HG03064 (cell line): Measurements from ENCODE around the gene RAP1GAP2.
"Not testable (repeated sequence)": the region's sequence is repeated elsewhere in the genome, so short reads cannot be mapped to it uniquely, and the experiment has no call there.

Experiments
- ATAC-seq: cut with Tn5 transposase; IDR thresholded peaks from one replicate; pipeline ENCODE4 v1.9.1; 2021; ENCODE audit warnings: low read depth; ENCODE audit not compliant: unreplicated experiment

The RAP1GAP2 gene

GRCh38 chr17:2986925-2987324, 190.7 kb downstream of the RAP1GAP2 start:
- no peak for ATAC-seq

DNA sequence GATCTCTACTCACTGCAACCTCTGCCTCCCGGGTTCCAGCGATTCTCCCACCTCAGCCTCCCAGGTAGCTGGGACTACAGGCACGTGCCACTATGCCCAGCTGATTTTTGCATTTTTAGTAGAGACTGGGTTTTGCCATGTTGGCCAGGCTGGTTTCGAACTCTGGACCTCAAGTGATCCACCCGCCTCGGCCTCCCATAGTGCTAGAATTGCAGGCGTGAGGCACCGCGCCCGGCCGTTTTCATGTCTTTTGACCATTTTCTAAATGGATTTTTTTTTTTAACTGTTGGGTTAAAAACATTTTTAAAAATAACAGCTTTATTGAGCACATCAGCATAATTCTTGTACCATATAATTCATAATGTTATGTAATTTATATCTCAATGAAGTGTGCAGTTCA, 193.2 kb downstream of the RAP1GAP2 start:
- ATAC-seq: not testable (repeated sequence)

DNA sequence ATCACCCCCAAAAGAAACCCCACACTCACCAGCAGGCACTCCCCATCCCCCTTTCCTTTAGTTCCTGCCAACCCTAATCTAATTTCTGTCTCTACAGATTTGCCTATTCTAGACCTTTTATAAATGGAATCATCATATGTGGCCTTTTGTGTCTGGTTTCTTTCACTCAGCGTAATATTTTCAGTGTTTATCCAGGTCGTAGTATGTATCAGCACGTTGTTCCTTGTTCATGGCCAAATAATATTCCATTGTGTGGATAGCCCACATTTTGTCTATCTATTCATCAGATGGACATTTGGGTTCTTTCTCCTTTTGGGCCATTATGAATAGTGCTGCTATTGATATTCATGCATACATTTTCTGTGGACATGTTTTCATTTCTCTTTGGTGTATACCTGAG, 193.6 kb downstream of the RAP1GAP2 start:
- ATAC-seq: no peak

GRCh38 chr17:2990396-2990795, 194.2 kb downstream of the RAP1GAP2 start:
- no peak for ATAC-seq

DNA sequence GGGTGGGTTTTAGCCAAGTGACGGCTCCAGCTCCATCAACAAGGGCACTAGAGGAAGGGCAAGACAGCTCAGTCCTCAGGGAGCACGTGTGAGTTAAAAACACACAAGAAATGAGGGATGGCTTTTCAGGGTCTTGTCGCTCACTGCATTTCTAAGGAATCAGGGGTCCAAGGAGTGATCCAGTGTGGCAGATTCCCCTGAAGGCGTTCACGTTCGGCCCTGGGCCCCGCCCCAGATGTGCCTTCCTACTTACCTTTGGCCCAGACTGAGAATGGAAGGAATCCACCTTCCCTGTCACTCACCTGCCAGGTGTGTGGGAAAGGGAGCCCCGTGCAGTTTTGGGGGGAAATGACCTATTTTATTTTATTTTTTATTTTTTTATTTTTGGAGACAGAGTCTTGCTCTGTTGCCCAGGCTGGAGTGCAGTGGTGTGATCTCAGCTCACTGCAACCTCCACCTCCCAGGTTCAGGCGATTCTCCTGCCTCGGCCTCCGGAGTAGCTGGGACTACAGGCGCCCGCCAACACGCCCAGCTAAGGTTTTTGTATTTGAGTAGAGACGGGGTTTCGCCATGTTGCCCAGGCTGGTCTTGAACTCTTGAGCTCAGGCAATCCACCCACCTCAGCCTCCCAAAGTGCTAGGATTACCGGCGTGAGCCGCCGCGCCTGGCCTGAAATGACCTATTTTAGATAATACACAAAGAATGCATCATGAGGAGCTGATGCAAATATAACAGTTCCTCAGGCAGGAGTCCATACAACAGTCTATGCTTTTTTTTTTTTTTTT, 195.3 kb downstream of the RAP1GAP2 start:
- ATAC-seq: not testable (repeated sequence)

- ATAC-seq: no peak
These were observed 198.2 kb downstream of the RAP1GAP2 start for GRCh38 chr17:2994441-2994840.

DNA sequence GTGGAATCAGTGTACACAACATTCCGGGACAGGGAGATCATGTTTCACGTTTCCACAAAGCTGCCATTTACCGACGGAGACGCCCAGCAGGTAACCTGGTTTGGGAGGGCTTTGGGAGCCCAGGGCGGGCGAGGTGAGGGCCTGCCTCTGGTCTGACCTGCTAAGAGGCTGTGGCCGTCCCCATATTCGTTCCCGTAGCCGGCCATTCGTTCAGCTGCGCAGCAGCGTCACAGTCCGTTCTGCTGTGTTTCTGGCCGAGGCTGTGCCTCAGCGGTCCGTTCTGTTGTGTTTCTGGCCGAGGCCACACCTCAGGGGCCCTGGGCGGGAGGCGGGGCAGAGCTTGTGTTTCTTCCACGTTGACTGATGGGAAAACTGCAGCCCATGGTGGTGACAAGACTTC, 199.1 kb downstream of the RAP1GAP2 start:
- no peak for ATAC-seq

DNA sequence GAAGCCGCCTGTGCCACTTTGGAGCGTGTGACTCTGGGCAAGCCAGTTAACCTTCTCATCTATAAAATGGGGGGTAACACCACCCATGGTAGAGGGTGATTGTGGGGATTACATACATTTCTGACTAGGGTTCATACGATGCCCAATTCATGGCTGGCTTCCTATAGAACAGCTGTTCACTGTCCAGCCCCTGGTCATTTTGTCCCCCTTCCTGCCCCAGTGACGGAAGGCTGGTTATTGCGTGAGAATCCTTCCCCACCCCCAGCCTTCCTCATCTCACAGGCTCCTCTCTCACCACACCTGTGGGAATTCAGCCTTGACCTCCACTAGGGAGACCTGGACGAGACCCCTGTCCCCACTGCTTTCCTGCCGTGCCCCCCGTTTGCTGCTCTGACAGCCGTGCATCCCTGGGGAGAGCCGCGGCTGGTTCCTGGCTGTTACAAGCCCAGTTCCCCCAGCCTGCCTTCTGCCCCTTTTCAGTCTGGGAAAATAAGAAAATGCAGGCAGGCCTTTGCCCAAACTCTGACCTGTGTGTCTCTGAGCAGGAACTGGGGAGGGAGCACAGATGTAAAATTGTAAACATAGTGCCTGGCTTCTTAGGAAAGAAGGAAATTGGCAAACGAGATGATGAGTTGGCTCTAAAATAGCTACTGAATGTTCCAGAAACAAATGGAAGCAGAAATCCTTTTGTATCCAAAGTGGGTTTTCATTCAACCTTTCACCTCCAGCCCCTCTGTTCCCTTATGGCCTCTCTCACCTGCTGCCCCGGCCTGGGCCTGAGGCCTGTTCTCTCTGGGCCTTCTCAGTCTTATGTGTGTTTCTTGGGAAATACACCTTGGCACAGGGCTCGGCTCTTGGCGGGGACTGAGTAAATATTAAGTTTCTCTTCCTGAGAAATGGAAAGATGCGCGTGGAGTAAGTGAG, 199.9 kb downstream of the RAP1GAP2 start:
- no peak for ATAC-seq

DNA sequence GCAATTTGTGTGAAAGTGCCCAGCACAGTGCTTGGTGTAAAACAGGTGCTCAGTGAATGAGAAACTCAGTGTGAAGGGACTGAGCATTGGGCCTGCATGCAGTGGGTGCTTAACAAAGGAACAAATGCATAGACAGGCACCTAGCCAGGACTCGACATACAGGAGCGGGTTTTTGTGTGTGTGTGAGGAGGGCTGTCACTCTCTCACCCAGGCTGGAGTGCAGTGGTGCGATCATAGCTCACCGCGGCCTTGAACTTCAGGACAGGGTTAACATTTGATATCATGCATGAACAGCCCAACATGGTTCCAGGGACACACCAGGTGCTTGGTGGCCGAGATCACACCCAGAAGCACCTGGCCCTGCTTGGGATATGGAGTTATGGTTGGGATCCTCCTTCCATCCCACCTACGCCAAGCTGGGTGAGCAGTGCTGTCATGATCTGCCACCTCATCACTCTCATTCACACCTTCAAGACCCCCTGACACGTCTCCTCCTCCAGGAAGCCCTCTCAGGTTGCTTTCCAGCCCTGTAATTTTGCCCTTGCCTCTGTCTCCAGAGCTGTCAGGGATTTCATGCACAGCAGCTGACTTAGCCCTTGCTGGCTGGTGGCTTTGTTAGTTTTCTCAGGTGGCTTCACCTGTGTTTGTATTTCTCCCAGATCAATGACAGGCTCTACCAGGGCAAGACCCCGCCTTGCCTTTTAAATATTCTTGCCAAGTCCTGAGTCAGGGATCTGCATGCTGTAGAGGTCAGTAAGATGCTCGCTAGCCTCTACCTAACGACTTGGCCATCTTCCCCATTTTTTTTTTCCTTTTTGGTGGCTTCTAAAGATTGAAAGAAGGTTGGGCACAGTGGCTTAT, 200.8 kb downstream of the RAP1GAP2 start:
- ATAC-seq: no peak

- ATAC-seq: not testable (repeated sequence)
These were observed 202.2 kb downstream of the RAP1GAP2 start for GRCh38 chr17:2998469-2998901.

DNA sequence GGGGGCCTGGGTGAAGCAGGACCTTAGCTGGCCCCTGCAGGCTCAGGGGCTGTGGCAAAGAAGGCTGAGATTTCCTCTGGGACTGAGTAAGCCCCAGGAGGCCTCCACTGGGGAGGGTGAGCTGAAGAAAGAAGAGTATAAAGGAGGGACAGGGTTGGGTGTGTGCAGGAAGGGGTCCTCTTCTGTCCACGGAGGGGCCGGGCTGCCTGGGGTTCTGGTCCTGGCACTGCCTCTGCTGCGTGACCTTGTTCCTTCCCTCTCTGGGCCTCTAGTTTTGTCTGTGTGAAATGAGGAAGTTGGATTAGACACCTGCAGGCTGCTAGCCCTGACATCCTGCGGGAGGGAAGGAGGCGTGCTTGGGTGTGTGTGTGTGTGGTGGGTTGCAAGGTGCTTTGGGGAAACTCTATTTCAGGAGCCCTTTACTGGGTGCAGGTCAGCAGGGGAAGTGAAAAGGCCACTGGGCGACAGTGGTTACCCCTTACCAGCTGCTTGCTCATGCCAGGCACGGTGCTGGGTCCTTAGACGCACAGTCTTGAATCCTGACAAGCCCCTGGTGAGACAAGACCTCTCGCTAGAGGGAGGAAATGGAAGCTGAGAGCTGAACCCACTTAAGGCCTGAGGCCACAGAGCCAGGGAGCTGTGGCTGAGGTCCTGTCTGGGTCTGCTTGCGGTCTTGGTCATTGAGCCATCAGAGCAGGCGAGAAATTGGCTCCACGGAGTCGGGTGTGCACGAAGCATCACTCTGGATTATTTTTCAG, 206.5 kb downstream of the RAP1GAP2 start:
- ATAC-seq: peak; percentile 75

DNA sequence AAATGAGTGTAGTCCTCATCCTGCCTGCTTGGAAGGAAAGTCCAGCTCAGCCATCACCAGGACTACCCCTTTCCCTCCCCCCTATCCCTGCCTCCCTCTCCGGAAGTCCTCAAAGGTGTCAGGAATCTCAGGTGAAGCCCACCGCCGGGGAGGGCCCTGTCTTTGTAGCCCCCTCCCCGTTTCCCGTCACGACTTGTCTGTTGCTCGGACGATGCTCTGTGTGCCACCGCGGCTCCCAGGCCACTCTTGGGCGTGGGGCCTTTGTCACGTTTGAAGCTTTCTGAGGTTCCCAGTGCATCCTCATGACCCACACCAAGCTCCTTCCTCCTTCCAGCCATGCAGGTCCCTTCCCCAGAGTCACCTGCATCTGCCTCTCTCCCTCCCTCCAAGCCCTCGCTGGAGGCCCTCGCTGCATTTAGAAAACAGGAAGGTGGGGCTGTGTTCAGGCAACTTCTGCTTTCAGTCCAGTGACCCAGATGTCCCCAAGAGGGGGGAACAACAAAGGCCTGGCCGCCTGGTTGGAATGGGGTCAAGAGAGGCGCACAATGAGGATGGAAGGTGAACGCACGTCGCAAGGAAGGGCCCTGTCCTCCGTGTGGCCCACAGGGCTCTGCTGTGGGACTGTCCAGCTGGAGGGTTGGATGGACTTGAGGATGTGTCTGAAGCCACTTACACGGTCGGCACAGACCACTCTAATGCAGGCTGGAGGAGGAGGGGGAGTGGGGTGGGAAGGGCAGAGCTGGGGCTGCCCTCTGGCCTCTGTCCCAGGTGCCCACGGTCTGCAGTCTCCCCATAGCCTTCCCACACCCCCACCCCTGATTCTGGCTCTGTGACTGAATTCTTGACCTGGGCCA, 207.3 kb downstream of the RAP1GAP2 start:
- no peak for ATAC-seq

DNA sequence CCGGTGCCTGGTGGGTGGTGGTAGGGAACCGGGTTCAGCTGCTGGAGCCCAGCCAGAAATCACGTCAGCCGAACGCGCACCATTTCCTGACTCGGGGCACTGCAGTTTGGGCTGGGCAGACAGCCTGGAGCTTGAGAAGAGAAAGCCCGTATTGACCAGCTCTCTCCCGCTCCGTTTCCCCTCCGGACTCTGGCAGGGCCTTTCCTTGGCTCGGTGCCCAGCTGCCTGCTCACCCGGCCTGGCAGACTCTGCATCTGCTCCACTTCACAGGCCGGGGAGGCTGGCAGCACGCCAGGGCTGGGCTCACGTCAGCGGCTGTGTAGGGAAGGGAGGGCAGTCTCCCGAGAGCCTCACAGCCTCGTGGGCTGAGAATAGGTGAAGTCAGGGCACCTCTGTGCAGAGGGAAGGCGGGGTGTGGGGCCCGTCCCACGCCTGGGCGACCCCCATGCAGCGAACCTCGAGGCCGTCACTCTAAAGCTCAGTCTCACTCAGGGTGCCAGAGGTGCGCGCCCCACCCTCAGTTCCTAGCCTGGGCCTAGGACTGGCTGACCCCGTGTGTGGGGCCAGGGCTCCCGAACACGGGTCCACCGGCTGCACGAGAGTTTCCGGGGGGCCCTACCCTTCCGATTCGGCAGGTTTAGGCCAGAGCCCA, 208.0 kb downstream of the RAP1GAP2 start:
- no peak for ATAC-seq

- no peak for ATAC-seq
These were observed 208.7 kb downstream of the RAP1GAP2 start for GRCh38 chr17:3004925-3005324.

DNA sequence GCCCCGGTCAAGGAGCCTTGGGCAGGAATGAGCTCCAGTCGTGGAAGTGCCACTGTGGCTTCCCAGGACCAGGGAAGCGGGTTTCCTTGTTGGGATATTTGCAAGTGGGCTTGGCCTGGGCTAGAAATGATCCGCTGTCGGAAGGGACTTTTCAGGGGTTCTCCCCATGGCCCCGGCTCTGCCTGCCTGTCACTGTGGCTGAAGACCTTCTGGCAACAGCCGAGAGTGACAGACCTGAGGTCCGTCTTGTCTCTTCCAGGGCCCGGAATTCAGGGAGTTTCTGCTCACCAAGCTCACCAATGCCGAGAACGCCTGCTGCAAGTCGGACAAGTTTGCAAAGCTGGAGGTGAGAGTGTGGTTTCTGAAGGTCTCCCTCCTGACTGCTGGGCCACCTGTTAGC, 209.5 kb downstream of the RAP1GAP2 start:
- ATAC-seq: no peak

DNA sequence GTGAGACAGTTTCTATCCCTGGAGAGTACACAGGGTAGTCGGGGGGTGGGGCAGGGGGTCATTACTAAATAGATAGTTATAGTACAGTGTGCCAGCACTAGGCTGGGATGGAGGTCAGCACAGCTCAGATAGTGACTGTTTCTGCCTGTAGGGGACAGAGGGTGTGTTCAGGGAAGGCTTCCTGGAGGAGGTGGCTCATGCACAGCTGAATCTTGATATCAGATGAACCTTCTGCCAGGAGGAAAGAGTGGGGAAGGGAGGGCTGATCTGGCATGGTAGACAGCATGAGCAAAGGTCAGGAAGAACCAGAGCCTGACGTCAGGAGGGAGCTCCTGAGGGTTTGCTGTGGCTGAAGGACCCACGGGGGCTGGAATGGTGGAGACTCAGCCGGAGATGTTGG, 210.6 kb downstream of the RAP1GAP2 start:
- ATAC-seq: no peak

DNA sequence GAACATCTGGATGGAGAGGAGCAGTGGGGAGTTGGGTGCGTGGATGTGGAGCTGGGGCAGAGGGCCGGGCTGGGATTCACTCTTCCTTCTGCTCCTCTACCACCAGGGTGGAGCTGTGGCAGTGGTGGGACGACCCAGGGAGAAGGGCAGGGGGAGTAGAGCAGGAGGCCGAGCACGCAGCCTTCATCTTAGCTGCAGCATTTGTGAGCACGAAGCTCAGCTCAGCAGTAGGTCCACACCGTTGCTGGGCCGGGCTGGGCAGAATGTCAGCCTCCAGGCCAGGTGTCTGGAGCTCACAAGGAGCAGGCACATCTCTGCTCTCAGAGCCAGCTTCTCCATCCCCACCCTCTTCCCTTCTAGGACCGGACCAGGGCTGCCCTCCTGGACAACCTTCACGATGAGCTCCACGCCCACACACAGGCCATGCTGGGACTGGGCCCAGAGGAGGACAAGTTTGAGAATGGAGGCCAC, 211.4 kb downstream of the RAP1GAP2 start:
- no peak for ATAC-seq
